HepG2 (cell line): ENCODE measurements around the gene ASF1B. TPM values are rescaled to one million over a fixed set of nuclear protein-coding genes. Genes with fewer than 3 reads are reported as not detected.
A peak's percentile ranks its signal among the peaks of the same experiment; 100 is the strongest.

ENCODE experiments used
- CEBPZ ChIP-seq: IDR thresholded peaks from 2 replicates; pipeline ENCODE4 v1.6.1; 2012; ENCODE audit warnings: low read length, improper control_type of control experiment
- ETV5 ChIP-seq: IDR thresholded peaks from 2 replicates; pipeline ENCODE4 v1.6.1; 2018; ENCODE audit warnings: missing biosample characterization, missing genetic modification reagents, inconsistent platforms, borderline replicate concordance
- GABPB1 ChIP-seq: IDR thresholded peaks from 2 replicates; pipeline ENCODE4 v1.6.1; 2016; ENCODE audit warnings: mild to moderate bottlenecking, missing genetic modification reagents, moderate library complexity, missing compliant biosample characterization
- HNF4G ChIP-seq, 2 experiments: sonication (generic) in 1 of 2; formaldehyde crosslinking in 1 of 2; IDR thresholded peaks; 2 replicates each; pipeline versions ENCODE4 v1.4.0 to v1.6.1; 2011 to 2020; ENCODE audit warnings: borderline replicate concordance in 2 of 2, low read depth in 2 of 2, mild to moderate bottlenecking in 2 of 2, low read length in 1 of 2, missing genetic modification reagents in 1 of 2, moderate library complexity in 1 of 2
- HOXD1 ChIP-seq: sonication (generic); formaldehyde crosslinking; IDR thresholded peaks from 2 replicates; pipeline ENCODE4 v1.5.0; 2020; ENCODE audit warnings: missing genetic modification reagents
- MTF1 ChIP-seq: sonication (generic); formaldehyde crosslinking; IDR thresholded peaks from 2 replicates; pipeline ENCODE4 v1.5.0; 2020; ENCODE audit warnings: missing genetic modification reagents
- MYC ChIP-seq: sonication (generic); formaldehyde crosslinking; IDR thresholded peaks from 2 replicates; pipeline ENCODE4 v1.9.0; 2021; ENCODE audit warnings: missing genetic modification reagents, borderline replicate concordance
- SMARCE1 ChIP-seq: fragments of 450-650 bp; IDR thresholded peaks from 2 replicates; pipeline ENCODE4 v1.6.1; 2017; ENCODE audit warnings: borderline replicate concordance
- TBX2 ChIP-seq: sonication (generic); formaldehyde crosslinking; IDR thresholded peaks from 2 replicates; pipeline ENCODE4 v1.5.0; 2020; ENCODE audit warnings: missing genetic modification reagents, mild to moderate bottlenecking, borderline replicate concordance
- TRIM24 ChIP-seq: sonication (generic); formaldehyde crosslinking; IDR thresholded peaks from 2 replicates; pipeline ENCODE4 v1.8.0; 2022; ENCODE audit warnings: mild to moderate bottlenecking, missing genetic modification reagents
- ZNF558 ChIP-seq: sonication (generic); formaldehyde crosslinking; IDR thresholded peaks from 2 replicates; pipeline ENCODE4 v1.9.0; 2022; ENCODE audit warnings: mild to moderate bottlenecking, missing genetic modification reagents, borderline replicate concordance
- ZNF580 ChIP-seq: IDR thresholded peaks from 2 replicates; pipeline ENCODE4 v1.6.1; 2016; ENCODE audit warnings: low read depth, borderline replicate concordance
- ZNF891 ChIP-seq: sonication (generic); formaldehyde crosslinking; IDR thresholded peaks from 2 replicates; pipeline ENCODE4 v1.5.0; 2020; ENCODE audit warnings: mild to moderate bottlenecking, missing genetic modification reagents
- polyA plus RNA-seq, 8 experiments: library from polyadenylated mRNA; depleted of rRNA in 3 of 8; stranded (reverse) in 7 of 8; unstranded in 1 of 8; fragments of >200 nt; fragmentation: Illumina TruSeq in 4 of 8; extraction: Trizol in 4 of 8; gene quantifications; 2 replicates each; pipeline versions ENCODE4 v1.2.1 to v1.2.3, GENCODE V29; 2011 to 2016; ENCODE audit warnings: low read depth in 4 of 8, missing spikeins in 1 of 8, mixed read lengths in 1 of 8; ENCODE audit not compliant: insufficient read depth in 1 of 8
- total RNA-seq, 5 experiments: library from RNA; depleted of rRNA; stranded (reverse); fragments of >200 nt; fragmentation: Illumina TruSeq; extraction: Trizol; gene quantifications; 2 replicates each; pipeline ENCODE4 v1.2.3, GENCODE V29; 2016; ENCODE audit warnings: low read depth in 1 of 5
- TF ChIP-seq, protein P1 (sequence below): sonication (generic); formaldehyde crosslinking; IDR thresholded peaks from one replicate; pipeline ENCODE4 v1.5.1; 2020; ENCODE audit warnings: mild to moderate bottlenecking, missing genetic modification reagents; ENCODE audit errors: not compliant biosample characterization
- TF ChIP-seq, protein P2 (sequence below): fragments of 450-650 bp; IDR thresholded peaks from 2 replicates; pipeline ENCODE4 v1.6.1; 2017

Gene ASF1B
- total and polyA plus RNA-seq, 2 of the 13 experiments (the other 11 are each of a cell fraction or from before 2014, with no cell fraction given): 18.2 to 24.8 TPM

DNA sequence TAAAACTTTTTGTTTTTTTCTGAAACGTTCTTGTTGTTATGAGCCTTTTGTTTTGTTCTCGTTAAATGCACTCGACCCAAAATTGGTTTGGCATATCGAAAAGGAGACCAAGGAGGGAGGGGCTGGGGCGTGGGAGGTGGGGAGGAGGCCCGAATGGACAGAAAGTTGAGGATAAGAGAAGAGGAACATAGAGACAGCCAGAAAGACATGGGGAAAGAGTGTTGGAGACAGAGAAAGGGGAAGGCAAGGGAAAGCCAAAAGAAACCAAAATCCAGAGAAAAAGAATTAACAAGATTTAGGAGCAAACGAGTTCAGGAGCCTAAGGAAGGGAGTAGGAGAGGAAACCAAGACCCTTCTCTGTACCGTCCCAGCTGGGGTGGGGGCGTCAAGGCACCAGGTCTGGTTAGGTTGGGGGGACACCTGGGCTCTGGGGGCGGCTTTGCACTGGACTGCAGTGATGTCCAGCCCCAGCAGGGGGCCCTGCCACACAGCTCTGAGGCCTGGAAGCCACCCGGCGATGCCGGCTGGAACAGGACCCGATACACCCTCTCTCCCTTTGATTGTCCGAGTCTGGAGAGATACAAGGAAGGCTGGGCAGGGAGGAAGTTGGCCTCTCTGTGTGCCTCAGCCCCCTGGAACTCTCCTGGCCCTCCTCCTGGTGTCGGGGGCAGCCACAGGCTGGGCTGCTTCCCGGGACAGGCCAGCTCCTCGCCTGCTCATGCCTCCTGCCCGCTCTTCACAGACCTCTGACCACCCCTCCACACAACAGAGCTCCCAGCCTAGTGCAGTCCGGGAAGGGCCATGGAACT lies 11.6 kb upstream of the ASF1B start (continued):
- TF ChIP-seq, protein P1, sequence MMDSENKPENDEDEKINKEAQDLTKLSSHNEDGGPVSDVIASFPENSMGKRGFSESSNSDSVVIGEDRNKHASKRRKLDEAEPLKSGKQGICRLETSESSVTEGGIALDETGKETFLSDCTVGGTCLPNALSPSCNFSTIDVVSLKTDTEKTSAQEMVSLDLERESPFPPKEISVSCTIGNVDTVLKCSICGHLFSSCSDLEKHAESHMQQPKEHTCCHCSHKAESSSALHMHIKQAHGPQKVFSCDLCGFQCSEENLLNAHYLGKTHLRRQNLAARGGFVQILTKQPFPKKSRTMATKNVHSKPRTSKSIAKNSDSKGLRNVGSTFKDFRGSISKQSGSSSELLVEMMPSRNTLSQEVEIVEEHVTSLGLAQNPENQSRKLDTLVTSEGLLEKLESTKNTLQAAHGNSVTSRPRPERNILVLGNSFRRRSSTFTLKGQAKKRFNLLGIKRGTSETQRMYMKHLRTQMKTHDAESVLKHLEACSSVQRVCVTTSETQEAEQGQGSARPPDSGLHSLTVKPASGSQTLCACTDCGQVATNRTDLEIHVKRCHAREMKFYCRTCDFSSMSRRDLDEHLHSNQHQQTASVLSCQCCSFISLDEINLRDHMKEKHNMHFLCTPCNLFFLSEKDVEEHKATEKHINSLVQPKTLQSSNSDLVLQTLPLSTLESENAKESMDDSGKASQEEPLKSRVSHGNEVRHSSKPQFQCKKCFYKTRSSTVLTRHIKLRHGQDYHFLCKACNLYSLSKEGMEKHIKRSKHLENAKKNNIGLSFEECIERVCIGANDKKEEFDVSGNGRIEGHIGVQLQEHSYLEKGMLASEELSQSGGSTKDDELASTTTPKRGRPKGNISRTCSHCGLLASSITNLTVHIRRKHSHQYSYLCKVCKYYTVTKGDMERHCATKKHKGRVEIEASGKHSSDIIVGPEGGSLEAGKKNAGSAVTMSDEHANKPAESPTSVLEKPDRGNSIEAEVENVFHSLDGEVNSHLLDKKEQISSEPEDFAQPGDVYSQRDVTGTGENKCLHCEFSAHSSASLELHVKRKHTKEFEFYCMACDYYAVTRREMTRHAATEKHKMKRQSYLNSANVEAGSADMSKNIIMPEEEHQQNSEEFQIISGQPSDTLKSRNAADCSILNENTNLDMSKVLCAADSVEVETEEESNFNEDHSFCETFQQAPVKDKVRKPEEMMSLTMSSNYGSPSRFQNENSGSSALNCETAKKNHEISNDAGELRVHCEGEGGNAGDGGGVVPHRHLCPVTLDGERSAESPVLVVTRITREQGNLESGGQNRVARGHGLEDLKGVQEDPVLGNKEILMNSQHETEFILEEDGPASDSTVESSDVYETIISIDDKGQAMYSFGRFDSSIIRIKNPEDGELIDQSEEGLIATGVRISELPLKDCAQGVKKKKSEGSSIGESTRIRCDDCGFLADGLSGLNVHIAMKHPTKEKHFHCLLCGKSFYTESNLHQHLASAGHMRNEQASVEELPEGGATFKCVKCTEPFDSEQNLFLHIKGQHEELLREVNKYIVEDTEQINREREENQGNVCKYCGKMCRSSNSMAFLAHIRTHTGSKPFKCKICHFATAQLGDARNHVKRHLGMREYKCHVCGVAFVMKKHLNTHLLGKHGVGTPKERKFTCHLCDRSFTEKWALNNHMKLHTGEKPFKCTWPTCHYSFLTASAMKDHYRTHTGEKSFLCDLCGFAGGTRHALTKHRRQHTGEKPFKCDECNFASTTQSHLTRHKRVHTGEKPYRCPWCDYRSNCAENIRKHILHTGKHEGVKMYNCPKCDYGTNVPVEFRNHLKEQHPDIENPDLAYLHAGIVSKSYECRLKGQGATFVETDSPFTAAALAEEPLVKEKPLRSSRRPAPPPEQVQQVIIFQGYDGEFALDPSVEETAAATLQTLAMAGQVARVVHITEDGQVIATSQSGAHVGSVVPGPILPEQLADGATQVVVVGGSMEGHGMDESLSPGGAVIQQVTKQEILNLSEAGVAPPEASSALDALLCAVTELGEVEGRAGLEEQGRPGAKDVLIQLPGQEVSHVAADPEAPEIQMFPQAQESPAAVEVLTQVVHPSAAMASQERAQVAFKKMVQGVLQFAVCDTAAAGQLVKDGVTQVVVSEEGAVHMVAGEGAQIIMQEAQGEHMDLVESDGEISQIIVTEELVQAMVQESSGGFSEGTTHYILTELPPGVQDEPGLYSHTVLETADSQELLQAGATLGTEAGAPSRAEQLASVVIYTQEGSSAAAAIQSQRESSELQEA (CRISPR knock-in tag): no peak
- TF ChIP-seq HNF4G (IDR thresholded peaks at IDR 0.05; ENCODE audit: borderline replicate concordance, low read depth, low read length) (no peak), HNF4G (CRISPR knock-in tag; IDR thresholded peaks at IDR 0.05; ENCODE audit: borderline replicate concordance, low read depth) (no peak), ZNF580 (CRISPR knock-in tag) (no peak), ZNF558 (CRISPR knock-in tag) (no peak), ZNF891 (CRISPR knock-in tag) (no peak), TBX2 (CRISPR knock-in tag) (0 out of 2 replicates have a peak, but pooled peaks have one; percentile 8), MYC (peak; percentile 33; the same call in 1 of the 2 replicates), TRIM24 (CRISPR knock-in tag) (no peak), GABPB1 (CRISPR knock-in tag) (no peak; the same call in 1 of the 2 replicates), SMARCE1 (no peak), ETV5 (CRISPR knock-in tag) (no peak), CEBPZ (no peak), MTF1 (CRISPR knock-in tag) (no peak), HOXD1 (CRISPR knock-in tag) (no peak)
- TF ChIP-seq, protein P2, sequence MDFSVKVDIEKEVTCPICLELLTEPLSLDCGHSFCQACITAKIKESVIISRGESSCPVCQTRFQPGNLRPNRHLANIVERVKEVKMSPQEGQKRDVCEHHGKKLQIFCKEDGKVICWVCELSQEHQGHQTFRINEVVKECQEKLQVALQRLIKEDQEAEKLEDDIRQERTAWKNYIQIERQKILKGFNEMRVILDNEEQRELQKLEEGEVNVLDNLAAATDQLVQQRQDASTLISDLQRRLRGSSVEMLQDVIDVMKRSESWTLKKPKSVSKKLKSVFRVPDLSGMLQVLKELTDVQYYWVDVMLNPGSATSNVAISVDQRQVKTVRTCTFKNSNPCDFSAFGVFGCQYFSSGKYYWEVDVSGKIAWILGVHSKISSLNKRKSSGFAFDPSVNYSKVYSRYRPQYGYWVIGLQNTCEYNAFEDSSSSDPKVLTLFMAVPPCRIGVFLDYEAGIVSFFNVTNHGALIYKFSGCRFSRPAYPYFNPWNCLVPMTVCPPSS: no peak
